Measurements from ENCODE around the gene DBI.
"Not testable (repeated sequence)": the region's sequence is repeated elsewhere in the genome, so short reads cannot be mapped to it uniquely, and the experiment has no call there.

The DBI gene

GRCh38 chr2:119402106-119402505 is 35.3 kb downstream of the DBI start:
- DNase-seq, result no peak
- no peak overlapping the region for H3K4me3 Mint-ChIP-seq
- no peaks in the 10 kb centered on the region for H3K36me3 Mint-ChIP-seq
- no peaks in the 10 kb centered on the region for H3K9me3 Mint-ChIP-seq
- no peaks in the 10 kb centered on the region for H3K4me1 Mint-ChIP-seq
- peaks cover 10% of the 10 kb centered on the region for H3K27me3 Mint-ChIP-seq
- H3K27ac Mint-ChIP-seq, result no peak overlapping the region
- CTCF ChIA-PET, result no interaction called here

GRCh38 chr2:119402645-119403560 is 36.1 kb downstream of the DBI start:
- Mint-ChIP-seq H3K27ac (no peak overlapping the region), H3K4me3 (no peak overlapping the region), H3K4me1 (no peaks in the 10 kb centered on the region), H3K27me3 (peaks cover 10% of the 10 kb centered on the region), H3K9me3 (no peaks in the 10 kb centered on the region), H3K36me3 (no peaks in the 10 kb centered on the region)
- no peak for DNase-seq
- CTCF ChIA-PET, result no interaction called here

- H3K27ac Mint-ChIP-seq, DNase-seq, H3K9me3 Mint-ChIP-seq, H3K4me3 Mint-ChIP-seq, H3K36me3 Mint-ChIP-seq, H3K4me1 Mint-ChIP-seq, H3K27me3 Mint-ChIP-seq: not testable (repeated sequence)
- CTCF ChIA-PET, result interaction anchor here (1.1 kb wide), 1 partner anchor 73 kb away, joined by 5 read pairs; no protein-coding TSS in a partner anchor
These were observed 36.8 kb downstream of the DBI start for GRCh38 chr2:119403618-119404017.

- no peak for DNase-seq
- CTCF ChIA-PET, result interaction anchor here (1.1 to 2.5 kb wide), 2 partner anchors 71 to 103 kb away, joined by 3 to 19 read pairs; no protein-coding TSS in a partner anchor
- no peak overlapping the region for H3K27ac Mint-ChIP-seq
- no peaks in the 10 kb centered on the region for H3K4me1 Mint-ChIP-seq
- no peak overlapping the region for H3K4me3 Mint-ChIP-seq
- H3K27me3 Mint-ChIP-seq, result peaks cover under 1% of the 10 kb centered on the region
- no peaks in the 10 kb centered on the region for H3K36me3 Mint-ChIP-seq
- no peaks in the 10 kb centered on the region for H3K9me3 Mint-ChIP-seq
These were observed 38.4 kb downstream of the DBI start for GRCh38 chr2:119405151-119405550.

GRCh38 chr2:119407430-119408220 is 40.8 kb downstream of the DBI start:
- H3K4me1 Mint-ChIP-seq, result no peaks in the 10 kb centered on the region
- H3K36me3 Mint-ChIP-seq, result no peaks in the 10 kb centered on the region
- CTCF ChIA-PET, result interaction anchor here (0.6 to 3.9 kb wide), 6 partner anchors 9 to 482 kb away, joined by 3 to 38 read pairs (median 4); no protein-coding TSS in a partner anchor
- no peak overlapping the region for H3K4me3 Mint-ChIP-seq
- peak; percentile 36 for DNase-seq
- H3K27ac Mint-ChIP-seq, result no peak overlapping the region
- H3K9me3 Mint-ChIP-seq, result no peaks in the 10 kb centered on the region
- no peaks in the 10 kb centered on the region for H3K27me3 Mint-ChIP-seq

- Mint-ChIP-seq H3K4me3 (no peak overlapping the region), H3K4me1 (no peaks in the 10 kb centered on the region), H3K9me3 (no peaks in the 10 kb centered on the region), H3K27ac (no peak overlapping the region), H3K36me3 (no peaks in the 10 kb centered on the region), H3K27me3 (no peaks in the 10 kb centered on the region)
- CTCF ChIA-PET, result interaction anchor here (0.6 to 3.9 kb wide), 4 partner anchors 69 to 483 kb away, joined by 3 to 38 read pairs (median 4); no protein-coding TSS in a partner anchor
- DNase-seq, result no peak
These were observed 41.4 kb downstream of the DBI start for GRCh38 chr2:119408221-119408619.

- Mint-ChIP-seq H3K4me3 (no peak overlapping the region), H3K27me3 (no peaks in the 10 kb centered on the region), H3K9me3 (no peaks in the 10 kb centered on the region), H3K36me3 (no peaks in the 10 kb centered on the region), H3K27ac (no peak overlapping the region), H3K4me1 (no peaks in the 10 kb centered on the region)
- no peak for DNase-seq
- CTCF ChIA-PET, result interaction anchor here (1.4 to 3.9 kb wide), 2 partner anchors 9 to 67 kb away, joined by 5 to 38 read pairs; no protein-coding TSS in a partner anchor
These were observed 42.7 kb downstream of the DBI start for GRCh38 chr2:119409506-119409905.

GRCh38 chr2:119414894-119415293 is 48.1 kb downstream of the DBI start:
- Mint-ChIP-seq H3K27me3 (peaks cover 7% of the 10 kb centered on the region), H3K4me1 (peaks cover 4% of the 10 kb centered on the region), H3K9me3 (no peaks in the 10 kb centered on the region), H3K27ac (no peak overlapping the region), H3K36me3 (no peaks in the 10 kb centered on the region), H3K4me3 (no peak overlapping the region)
- DNase-seq, result no peak
- CTCF ChIA-PET, result interaction anchor here (1.1 kb wide), 1 partner anchor 62 kb away, joined by 3 read pairs; no protein-coding TSS in a partner anchor

- H3K4me3 Mint-ChIP-seq, result no peak overlapping the region
- CTCF ChIA-PET, result interaction anchor here (0.6 to 1.1 kb wide), 2 partner anchors 61 to 1783 kb away, joined by 3 to 4 read pairs; no protein-coding TSS in a partner anchor
- peaks cover 7% of the 10 kb centered on the region for H3K27me3 Mint-ChIP-seq
- no peak overlapping the region for H3K27ac Mint-ChIP-seq
- peaks cover 4% of the 10 kb centered on the region for H3K4me1 Mint-ChIP-seq
- no peak for DNase-seq
- H3K9me3 Mint-ChIP-seq, result no peaks in the 10 kb centered on the region
- no peaks in the 10 kb centered on the region for H3K36me3 Mint-ChIP-seq
These were observed 48.9 kb downstream of the DBI start for GRCh38 chr2:119415630-119416029.

GRCh38 chr2:119416299-119416923 is 49.6 kb downstream of the DBI start:
- H3K4me1 Mint-ChIP-seq, result peaks cover 4% of the 10 kb centered on the region
- peaks cover 14% of the 10 kb centered on the region for H3K27me3 Mint-ChIP-seq
- CTCF ChIA-PET, result no interaction called here
- no peak for DNase-seq
- no peak overlapping the region for H3K4me3 Mint-ChIP-seq
- no peaks in the 10 kb centered on the region for H3K9me3 Mint-ChIP-seq
- no peak overlapping the region for H3K27ac Mint-ChIP-seq
- H3K36me3 Mint-ChIP-seq, result no peaks in the 10 kb centered on the region

- no peak overlapping the region for H3K27ac Mint-ChIP-seq
- peaks cover 4% of the 10 kb centered on the region for H3K4me1 Mint-ChIP-seq
- CTCF ChIA-PET, result no interaction called here
- peaks cover 27% of the 10 kb centered on the region for H3K27me3 Mint-ChIP-seq
- H3K9me3 Mint-ChIP-seq, result no peaks in the 10 kb centered on the region
- DNase-seq, result no peak
- no peaks in the 10 kb centered on the region for H3K36me3 Mint-ChIP-seq
- H3K4me3 Mint-ChIP-seq, result no peak overlapping the region
These were observed 51.1 kb downstream of the DBI start for GRCh38 chr2:119417908-119418307.

- Mint-ChIP-seq H3K27me3 (peaks cover 32% of the 10 kb centered on the region), H3K4me1 (peaks cover 4% of the 10 kb centered on the region), H3K4me3 (no peak overlapping the region), H3K27ac (no peak overlapping the region), H3K9me3 (no peaks in the 10 kb centered on the region), H3K36me3 (no peaks in the 10 kb centered on the region)
- CTCF ChIA-PET, result no interaction called here
- DNase-seq, result no peak
These were observed 52.3 kb downstream of the DBI start for GRCh38 chr2:119419065-119419464.

- H3K36me3 Mint-ChIP-seq, result no peaks in the 10 kb centered on the region
- no peak overlapping the region for H3K27ac Mint-ChIP-seq
- CTCF ChIA-PET, result no interaction called here
- no peaks in the 10 kb centered on the region for H3K9me3 Mint-ChIP-seq
- H3K27me3 Mint-ChIP-seq, result peaks cover 41% of the 10 kb centered on the region
- H3K4me1 Mint-ChIP-seq, result peaks cover 4% of the 10 kb centered on the region
- DNase-seq, result no peak
- no peak overlapping the region for H3K4me3 Mint-ChIP-seq
These were observed 53.2 kb downstream of the DBI start for GRCh38 chr2:119419803-119420508.

Measured in activated naive CD4-positive, alpha-beta T cell treated with anti-CD3 and anti-CD28 coated beads, Interleukin-2, amount 10 ng/mL, durations not matched to agents 7 days and 5 days (primary cell).